ENCODE data around the gene OLA1. TPM values are rescaled to one million over a fixed set of nuclear protein-coding genes. Genes with fewer than 3 reads are reported as not detected.
"Not testable (repeated sequence)": the region's sequence is repeated elsewhere in the genome, so short reads cannot be mapped to it uniquely, and the experiment has no call there.

The OLA1 gene
- total RNA-seq, 2 experiments from 2014 or later, result 71.6 to 73.1 TPM

DNA sequence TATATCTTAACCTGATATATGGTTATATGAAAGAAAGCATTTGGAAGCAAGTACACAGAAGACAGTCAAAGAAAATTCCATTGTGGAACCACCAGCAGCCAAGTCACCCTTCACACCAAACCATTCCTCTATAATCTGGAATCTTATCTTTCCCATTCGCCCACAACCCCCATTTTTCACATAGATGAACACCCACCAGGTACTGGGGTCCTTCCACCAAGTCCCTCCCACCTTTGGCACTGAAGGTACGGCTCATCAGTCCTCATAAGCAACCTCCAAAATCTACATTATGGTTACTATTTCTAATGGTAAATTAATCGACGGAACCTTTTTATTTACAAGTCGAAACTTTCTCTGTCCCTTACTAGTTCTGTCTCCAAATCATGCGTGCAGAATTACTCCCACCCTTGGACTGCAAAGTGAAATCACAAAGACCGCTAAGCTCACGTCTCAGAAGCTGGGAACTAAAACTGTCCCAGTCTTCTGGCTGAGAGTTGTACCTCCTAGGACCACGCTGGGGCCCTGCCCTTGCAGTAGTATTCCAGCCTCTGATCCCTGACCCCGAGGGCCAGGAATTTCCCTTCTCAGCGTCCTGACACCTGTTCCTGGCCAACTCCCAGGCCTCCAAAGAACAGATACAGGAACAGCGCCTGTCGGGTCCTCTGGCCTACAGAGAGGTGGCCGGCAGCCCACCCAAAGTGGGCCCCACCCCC, 702 bp downstream of the OLA1 start:
- ATAC-seq (no peak), DNase-seq (peak; percentile 24)
- Mint-ChIP-seq H3K36me3 (ENCODE audit: low read depth) (peaks cover 22% of the 10 kb centered on the region), H3K9me3 (ENCODE audit: insufficient read depth) (no peaks in the 10 kb centered on the region), H3K4me1 (ENCODE audit: low read depth) (peaks cover 26% of the 10 kb centered on the region), H3K4me3 (peak overlapping the region; percentile 79), H3K27me3 (ENCODE audit: low read depth) (no peaks in the 10 kb centered on the region), H3K27ac (peak overlapping the region; percentile 85)
- ChIA-PET POLR2A (no interaction called here), CTCF (interaction anchor here (1.5 kb wide), 2 partner anchors 13 to 94 kb away, joined by 5 to 6 read pairs; no protein-coding TSS in a partner anchor)

DNA sequence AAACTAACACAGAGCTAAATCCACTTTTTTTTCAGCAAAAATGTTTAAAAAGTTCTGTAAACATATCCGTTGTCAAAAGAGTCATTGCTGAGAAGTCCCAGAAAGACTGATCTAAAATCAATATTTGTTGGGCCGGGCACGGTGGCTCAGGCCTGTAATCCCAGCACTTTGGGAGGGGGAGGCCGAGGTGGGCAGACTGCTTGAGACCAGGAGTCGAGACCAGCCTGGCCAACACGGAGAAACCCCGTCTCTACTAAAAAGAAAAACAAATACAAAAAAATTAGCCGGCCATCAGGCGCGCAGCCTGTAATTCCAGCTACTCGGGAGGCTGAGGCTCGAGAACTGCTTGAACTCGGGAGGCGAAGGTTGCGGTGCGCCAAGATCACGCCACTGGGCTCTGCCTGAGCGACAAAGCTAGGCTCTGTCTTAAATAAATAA, 1.4 kb downstream of the OLA1 start:
- H3K9me3 Mint-ChIP-seq (ENCODE audit: insufficient read depth), result no peaks in the 10 kb centered on the region
- CTCF ChIA-PET, result interaction anchor here (0.5 to 1.5 kb wide), 2 partner anchors 12 to 94 kb away, joined by 3 to 6 read pairs; no protein-coding TSS in a partner anchor
- no peak overlapping the region for H3K4me3 Mint-ChIP-seq
- DNase-seq (no peak), ATAC-seq (no peak)
- H3K4me1 Mint-ChIP-seq (ENCODE audit: low read depth), result peaks cover 26% of the 10 kb centered on the region
- no peak overlapping the region for H3K27ac Mint-ChIP-seq
- POLR2A ChIA-PET, result no interaction called here
- no peaks in the 10 kb centered on the region for H3K27me3 Mint-ChIP-seq (ENCODE audit: low read depth)
- H3K36me3 Mint-ChIP-seq (ENCODE audit: low read depth), result peaks cover 28% of the 10 kb centered on the region

DNA sequence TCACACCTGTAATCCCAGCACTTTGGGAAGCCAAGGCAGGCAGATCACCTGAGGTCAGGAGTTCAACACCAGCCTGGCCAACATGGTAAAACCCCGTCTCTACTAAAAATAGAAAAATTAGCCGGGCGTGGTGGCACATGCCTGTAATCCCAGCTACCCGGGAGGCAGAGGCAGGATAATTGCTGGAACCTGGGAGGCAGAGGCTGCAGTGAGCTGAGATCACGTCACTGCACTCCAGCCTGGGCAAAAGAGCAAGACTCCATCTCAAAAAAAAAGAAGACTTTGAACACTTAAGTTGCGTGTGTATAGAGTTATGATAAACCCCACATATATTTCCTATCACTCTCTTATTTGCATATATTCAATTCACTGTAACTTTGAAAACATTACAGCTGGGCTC, 2.7 kb downstream of the OLA1 start:
- Mint-ChIP-seq H3K36me3 (ENCODE audit: low read depth) (peaks cover 40% of the 10 kb centered on the region), H3K4me1 (ENCODE audit: low read depth) (peaks cover 28% of the 10 kb centered on the region)
- CTCF ChIA-PET, result interaction anchor here (1.0 to 1.3 kb wide), 2 partner anchors 9 to 96 kb away, joined by 3 read pairs; no protein-coding TSS in a partner anchor
- H3K4me3 Mint-ChIP-seq; ATAC-seq; POLR2A ChIA-PET; H3K27me3 Mint-ChIP-seq (ENCODE audit: low read depth); H3K27ac Mint-ChIP-seq; H3K9me3 Mint-ChIP-seq (ENCODE audit: insufficient read depth); DNase-seq: not testable (repeated sequence)

DNA sequence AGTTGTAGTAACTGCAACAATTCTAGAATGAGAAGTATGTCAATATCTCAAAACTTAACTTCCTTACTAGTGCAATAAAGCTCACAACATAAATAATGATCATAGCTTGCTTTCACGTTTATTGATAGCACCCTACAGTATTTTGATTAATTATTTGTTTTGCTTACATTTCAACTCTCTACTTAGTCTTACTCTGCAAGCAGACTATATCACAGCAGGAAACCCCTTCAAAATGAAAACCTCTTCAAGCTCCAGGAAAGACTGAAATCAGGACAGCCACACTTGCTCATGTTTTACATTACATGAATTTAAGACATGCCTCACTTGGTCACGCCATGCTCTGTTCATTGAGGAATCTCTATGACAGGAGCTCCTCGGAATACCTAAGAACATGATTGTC, 3.3 kb downstream of the OLA1 start:
- H3K4me3 Mint-ChIP-seq, result no peak overlapping the region
- H3K9me3 Mint-ChIP-seq (ENCODE audit: insufficient read depth), result no peaks in the 10 kb centered on the region
- H3K27ac Mint-ChIP-seq, result peak overlapping the region; percentile 28
- ATAC-seq (no peak), DNase-seq (no peak)
- H3K4me1 Mint-ChIP-seq (ENCODE audit: low read depth), result peaks cover 28% of the 10 kb centered on the region
- ChIA-PET POLR2A (no interaction called here), CTCF (interaction anchor here (1.0 to 1.3 kb wide), 2 partner anchors 8 to 97 kb away, joined by 3 read pairs; no protein-coding TSS in a partner anchor)
- H3K27me3 Mint-ChIP-seq (ENCODE audit: low read depth), result no peaks in the 10 kb centered on the region
- H3K36me3 Mint-ChIP-seq (ENCODE audit: low read depth), result peaks cover 43% of the 10 kb centered on the region

DNA sequence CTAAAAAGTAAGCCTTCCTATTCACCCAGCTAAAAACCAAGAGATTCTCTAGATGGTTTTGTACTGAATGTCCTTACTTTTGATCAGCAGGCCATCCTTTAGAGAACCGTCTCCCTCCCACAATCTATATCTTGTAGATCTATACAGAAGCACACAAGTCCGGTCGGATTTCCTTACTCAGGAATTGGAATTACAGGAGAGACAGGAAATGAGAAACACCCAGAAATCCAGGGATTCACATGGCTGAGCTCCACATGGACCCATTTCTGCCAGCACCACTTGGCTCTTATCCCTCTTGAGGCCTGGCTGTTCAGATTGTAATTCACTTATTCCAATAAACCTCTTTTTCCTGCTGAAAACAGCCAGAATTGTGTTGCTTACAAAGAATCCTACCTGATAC, 4.5 kb downstream of the OLA1 start:
- H3K27ac Mint-ChIP-seq, result no peak overlapping the region
- peaks cover 20% of the 10 kb centered on the region for H3K4me1 Mint-ChIP-seq (ENCODE audit: low read depth)
- POLR2A ChIA-PET, result no interaction called here
- CTCF ChIA-PET, result no interaction called here
- peaks cover 43% of the 10 kb centered on the region for H3K36me3 Mint-ChIP-seq (ENCODE audit: low read depth)
- ATAC-seq, result no peak
- no peak for DNase-seq
- H3K9me3 Mint-ChIP-seq (ENCODE audit: insufficient read depth), result no peaks in the 10 kb centered on the region
- H3K4me3 Mint-ChIP-seq, result no peak overlapping the region
- H3K27me3 Mint-ChIP-seq (ENCODE audit: low read depth), result no peaks in the 10 kb centered on the region

DNA sequence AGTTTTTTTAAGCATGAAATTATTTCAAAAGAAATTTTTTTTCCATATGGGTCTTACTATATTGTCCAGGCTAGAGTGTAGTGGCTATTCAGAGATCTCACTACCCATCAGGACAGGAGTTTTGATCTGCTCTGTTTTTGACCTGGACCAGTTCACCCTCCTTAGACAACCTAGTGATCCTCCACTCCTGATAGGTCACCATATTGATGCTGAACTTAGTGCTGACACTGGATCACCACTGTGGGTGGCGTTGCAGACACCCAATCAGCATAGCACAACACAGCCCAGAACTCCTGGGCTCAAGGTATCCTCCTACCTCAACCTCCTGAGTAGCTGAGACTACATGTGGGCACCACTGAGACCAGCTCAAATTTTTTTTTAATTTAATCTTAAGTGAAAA, 8.2 kb downstream of the OLA1 start:
- ATAC-seq, result no peak
- CTCF ChIA-PET, result interaction anchor here (0.9 kb wide), 1 partner anchor 14 kb away, joined by 3 read pairs; no protein-coding TSS in a partner anchor
- no peak overlapping the region for H3K27ac Mint-ChIP-seq
- H3K4me3 Mint-ChIP-seq, result no peak overlapping the region
- peaks cover 38% of the 10 kb centered on the region for H3K36me3 Mint-ChIP-seq (ENCODE audit: low read depth)
- peaks cover 4% of the 10 kb centered on the region for H3K4me1 Mint-ChIP-seq (ENCODE audit: low read depth)
- DNase-seq, result no peak
- H3K9me3 Mint-ChIP-seq (ENCODE audit: insufficient read depth), result no peaks in the 10 kb centered on the region
- no peaks in the 10 kb centered on the region for H3K27me3 Mint-ChIP-seq (ENCODE audit: low read depth)
- POLR2A ChIA-PET, result no interaction called here

DNA sequence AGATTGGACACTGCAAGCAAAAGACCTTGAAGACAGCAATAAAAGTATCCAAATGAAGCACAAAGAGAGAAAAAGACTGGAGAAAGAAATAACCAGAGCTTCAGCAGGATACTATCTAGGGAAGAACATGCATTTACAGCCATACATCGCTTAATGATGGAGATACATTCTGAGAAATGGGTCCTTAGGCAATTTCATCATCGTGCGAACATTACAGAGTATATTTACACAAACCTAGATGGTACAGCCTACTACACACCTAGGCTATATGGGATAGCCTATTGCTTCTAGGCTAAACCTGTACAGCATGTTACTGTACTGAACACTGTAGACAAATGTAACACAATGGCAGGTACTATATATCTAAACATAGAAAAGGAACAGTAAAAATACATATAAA, 11.9 kb downstream of the OLA1 start:
- DNase-seq, result no peak
- no peak for ATAC-seq
- ChIA-PET CTCF (interaction anchor here (0.8 kb wide), 1 partner anchor 9 kb away, joined by 3 read pairs; no protein-coding TSS in a partner anchor), POLR2A (no interaction called here)
- peaks cover 25% of the 10 kb centered on the region for H3K36me3 Mint-ChIP-seq (ENCODE audit: low read depth)
- H3K4me1 Mint-ChIP-seq (ENCODE audit: low read depth), result peaks cover 9% of the 10 kb centered on the region
- H3K9me3 Mint-ChIP-seq (ENCODE audit: insufficient read depth), result no peaks in the 10 kb centered on the region
- no peak overlapping the region for H3K4me3 Mint-ChIP-seq
- no peak overlapping the region for H3K27ac Mint-ChIP-seq
- no peaks in the 10 kb centered on the region for H3K27me3 Mint-ChIP-seq (ENCODE audit: low read depth)

DNA sequence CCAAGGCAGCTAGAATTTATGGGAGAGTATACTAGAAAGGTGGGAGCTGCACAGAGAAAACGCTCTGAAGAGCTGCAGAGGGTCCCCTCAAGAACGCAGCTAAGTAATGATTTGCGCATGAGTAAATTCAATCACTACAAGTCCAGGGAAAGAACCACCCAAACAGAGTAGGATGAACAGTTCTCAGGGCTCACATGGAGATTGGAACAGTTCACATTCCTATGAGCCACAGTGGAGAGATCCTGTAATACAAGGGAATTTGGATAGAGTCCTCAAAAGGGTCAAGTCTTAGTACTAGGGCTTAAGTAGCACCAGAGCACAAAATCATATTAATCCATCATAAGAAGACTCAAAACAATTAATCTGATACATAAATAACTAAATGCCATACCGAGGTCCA, 12.7 kb downstream of the OLA1 start:
- Mint-ChIP-seq H3K9me3 (ENCODE audit: insufficient read depth) (no peaks in the 10 kb centered on the region), H3K27ac (no peak overlapping the region), H3K4me1 (ENCODE audit: low read depth) (peaks cover 7% of the 10 kb centered on the region), H3K4me3 (no peak overlapping the region), H3K27me3 (ENCODE audit: low read depth) (no peaks in the 10 kb centered on the region), H3K36me3 (ENCODE audit: low read depth) (peaks cover 18% of the 10 kb centered on the region)
- ChIA-PET CTCF (interaction anchor here (1.5 kb wide), 1 partner anchor 13 kb away, joined by 5 read pairs; the partner anchor contains the start of gene OLA1), POLR2A (no interaction called here)
- DNase-seq, result no peak
- ATAC-seq, result no peak

DNA sequence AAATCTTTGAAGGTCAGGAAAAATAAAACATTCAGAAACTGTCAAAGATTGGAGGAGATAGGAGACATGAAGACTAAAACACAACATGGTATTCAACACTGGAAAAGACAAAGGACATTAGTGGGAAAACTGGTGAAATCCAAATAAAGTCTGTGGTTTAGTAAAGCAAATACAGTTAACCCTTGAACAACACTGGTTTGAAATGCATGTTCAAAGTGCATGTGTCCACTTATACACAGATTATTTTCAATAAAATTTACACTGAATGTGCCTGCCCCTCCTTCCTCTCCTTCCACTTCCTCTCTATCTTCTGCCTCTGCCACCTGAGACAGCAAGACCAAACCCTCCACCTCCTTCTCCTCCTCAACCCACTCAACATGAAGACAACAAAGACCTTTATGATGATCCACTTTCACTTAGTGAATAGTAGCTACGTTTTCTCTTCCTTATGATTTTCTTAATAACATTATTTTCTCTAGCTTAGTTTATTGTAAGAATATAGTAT, 14.5 kb downstream of the OLA1 start:
- no peak for ATAC-seq
- no peak overlapping the region for H3K4me3 Mint-ChIP-seq
- H3K36me3 Mint-ChIP-seq (ENCODE audit: low read depth), result peaks cover 17% of the 10 kb centered on the region
- CTCF ChIA-PET, result interaction anchor here (0.5 to 1.2 kb wide), 2 partner anchors 13 to 287 kb away, joined by 3 read pairs; no protein-coding TSS in a partner anchor
- POLR2A ChIA-PET, result no interaction called here
- H3K9me3 Mint-ChIP-seq (ENCODE audit: insufficient read depth), result no peaks in the 10 kb centered on the region
- H3K4me1 Mint-ChIP-seq (ENCODE audit: low read depth), result peaks cover 7% of the 10 kb centered on the region
- H3K27me3 Mint-ChIP-seq (ENCODE audit: low read depth), result no peaks in the 10 kb centered on the region
- H3K27ac Mint-ChIP-seq, result no peak overlapping the region
- DNase-seq, result no peak

DNA sequence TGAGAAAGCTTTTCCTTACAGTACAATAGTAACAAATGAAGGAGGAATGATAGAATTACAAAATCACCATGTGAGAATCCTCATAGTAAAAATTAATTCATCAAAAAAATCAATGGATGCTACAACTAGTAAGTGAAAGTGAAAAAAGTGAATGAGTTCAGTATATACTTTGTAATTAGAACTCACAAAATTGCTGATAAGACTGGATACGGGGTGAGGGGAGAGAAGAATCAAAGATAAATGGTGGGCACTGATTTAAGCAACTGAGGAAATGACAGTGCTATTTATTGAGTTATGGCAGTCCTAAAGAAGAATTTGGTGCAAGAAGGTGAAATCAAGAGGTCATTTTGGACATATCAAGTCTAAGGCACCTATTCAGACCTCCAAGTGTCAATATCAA, 20.6 kb downstream of the OLA1 start:
- no peak for DNase-seq
- ChIA-PET POLR2A (no interaction called here), CTCF (no interaction called here)
- no peak for ATAC-seq
- Mint-ChIP-seq H3K4me1 (ENCODE audit: low read depth) (no peaks in the 10 kb centered on the region), H3K27ac (no peak overlapping the region), H3K9me3 (ENCODE audit: insufficient read depth) (no peaks in the 10 kb centered on the region), H3K4me3 (no peak overlapping the region), H3K36me3 (ENCODE audit: low read depth) (peaks cover 37% of the 10 kb centered on the region), H3K27me3 (ENCODE audit: low read depth) (no peaks in the 10 kb centered on the region)

DNA sequence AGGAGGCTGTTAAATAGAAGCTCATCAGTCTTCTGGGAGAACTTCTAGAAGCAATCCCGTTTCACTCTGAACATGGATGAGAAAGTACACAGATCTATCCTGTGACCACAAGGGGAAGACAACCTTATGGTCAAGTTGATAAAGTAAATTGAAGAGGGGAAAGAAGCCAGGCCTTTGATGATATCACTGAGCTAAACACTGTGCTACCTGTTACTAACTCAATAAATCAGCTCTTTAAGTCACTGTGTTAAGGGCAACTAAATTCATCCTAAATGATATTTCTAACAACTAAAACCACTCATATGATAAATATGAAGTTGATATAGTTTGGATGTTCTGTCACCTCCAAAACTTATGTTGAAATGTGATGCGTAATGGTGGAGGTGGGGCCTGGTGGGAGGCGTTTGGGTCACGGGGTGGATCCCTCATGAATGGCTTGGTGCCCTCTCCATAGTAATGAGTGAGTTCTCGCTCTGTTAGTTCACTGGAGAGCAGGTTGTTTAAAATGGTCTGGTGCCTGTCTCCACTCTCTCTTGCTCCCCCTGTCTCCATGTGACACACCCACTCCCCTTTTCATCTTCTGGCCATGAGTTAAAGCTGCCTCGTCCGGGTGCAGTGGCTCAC, 23.6 kb downstream of the OLA1 start:
- no peaks in the 10 kb centered on the region for H3K9me3 Mint-ChIP-seq (ENCODE audit: insufficient read depth)
- ChIA-PET CTCF (interaction anchor here (1.1 kb wide), 1 partner anchor 18 kb away, joined by 4 read pairs; no protein-coding TSS in a partner anchor), POLR2A (interaction anchor here (0.8 kb wide), 1 partner anchor 16 kb away, joined by 3 read pairs; no protein-coding TSS in a partner anchor)
- H3K36me3 Mint-ChIP-seq (ENCODE audit: low read depth), result peaks cover 38% of the 10 kb centered on the region
- no peak for DNase-seq
- no peaks in the 10 kb centered on the region for H3K4me1 Mint-ChIP-seq (ENCODE audit: low read depth)
- no peak for ATAC-seq
- H3K27ac Mint-ChIP-seq, result no peak overlapping the region
- H3K4me3 Mint-ChIP-seq, result no peak overlapping the region
- no peaks in the 10 kb centered on the region for H3K27me3 Mint-ChIP-seq (ENCODE audit: low read depth)

DNA sequence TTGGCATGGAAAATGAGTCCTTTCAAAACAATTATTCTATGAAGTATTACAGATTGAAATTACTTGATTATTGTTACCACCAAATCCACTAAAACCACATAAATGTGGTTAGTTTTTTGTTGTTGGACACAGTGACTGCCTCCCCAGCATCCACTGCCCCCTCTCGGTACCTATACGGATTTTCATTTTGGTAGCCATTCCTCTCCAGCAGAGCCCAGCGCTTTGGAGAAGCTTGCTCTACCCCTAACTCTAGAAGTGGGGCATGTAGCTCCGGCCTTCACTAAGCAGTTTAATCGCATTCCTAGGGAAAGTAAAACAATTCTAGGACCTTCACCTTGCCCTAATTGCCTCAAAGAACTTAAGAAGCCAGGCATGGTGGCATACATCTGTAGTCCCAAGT, 24.2 kb downstream of the OLA1 start:
- Mint-ChIP-seq H3K36me3 (ENCODE audit: low read depth) (peaks cover 35% of the 10 kb centered on the region), H3K4me1 (ENCODE audit: low read depth) (no peaks in the 10 kb centered on the region), H3K4me3 (no peak overlapping the region), H3K27me3 (ENCODE audit: low read depth) (no peaks in the 10 kb centered on the region), H3K9me3 (ENCODE audit: insufficient read depth) (no peaks in the 10 kb centered on the region), H3K27ac (no peak overlapping the region)
- DNase-seq (no peak), ATAC-seq (no peak)
- CTCF ChIA-PET, result no interaction called here
- POLR2A ChIA-PET, result no interaction called here
